GM23338 (cell line): ENCODE results near the gene CRISPLD2. TPM values are rescaled to one million over a fixed set of nuclear protein-coding genes. Genes with fewer than 3 reads are reported as not detected.

Experiments
- ATAC-seq: fragments of 200-7000 bp; cut with Tn5 transposase; 3 replicates; pipeline ENCODE4 v1.9.1; 2020
- DNase-seq: peaks from one replicate; pipeline ENCODE4 v3.0.0-alpha.2; 2015; ENCODE audit warnings: low spot score
- H2AFZ ChIP-seq: fragments of 200-600 bp; sonication (generic); 2 replicates; pipeline ENCODE4 v1.8.0; 2016; ENCODE audit warnings: antibody characterized with exemption, mild to moderate bottlenecking, moderate library complexity
- H3F3A ChIP-seq: fragments of 200-600 bp; sonication (generic); replicated peaks from 2 replicates; pipeline ENCODE4 v1.8.0; 2017; ENCODE audit warnings: antibody characterized with exemption, mixed run types, low read depth
- H3K27ac ChIP-seq: fragments of 200-600 bp; sonication (generic); 2 replicates; pipeline ENCODE4 v1.6.1; 2016; ENCODE audit warnings: low read depth
- H3K27me3 ChIP-seq: fragments of 200-600 bp; sonication (generic); 2 replicates; pipeline ENCODE4 v1.8.0; 2016; ENCODE audit warnings: mild to moderate bottlenecking, mixed run types, moderate library complexity; ENCODE audit not compliant: insufficient read depth
- H3K36me3 ChIP-seq: fragments of 200-600 bp; sonication (generic); 2 replicates; pipeline ENCODE4 v1.8.0; 2016; ENCODE audit warnings: mild to moderate bottlenecking; ENCODE audit not compliant: insufficient read depth
- H3K4me1 ChIP-seq: fragments of 200-600 bp; sonication (generic); 2 replicates; pipeline ENCODE4 v1.8.0; 2016; ENCODE audit warnings: mild to moderate bottlenecking, moderate library complexity; ENCODE audit not compliant: insufficient read depth
- H3K4me2 ChIP-seq: fragments of 200-600 bp; sonication (generic); 2 replicates; pipeline ENCODE4 v1.7.1; 2017; ENCODE audit warnings: mixed run types
- H3K4me3 ChIP-seq: fragments of 200-600 bp; sonication (generic); 2 replicates; pipeline ENCODE4 v1.6.1; 2016; ENCODE audit warnings: mixed run types
- H3K79me2 ChIP-seq: fragments of 200-600 bp; sonication (generic); replicated peaks from 2 replicates; pipeline ENCODE4 v1.8.0; 2017; ENCODE audit warnings: mild to moderate bottlenecking; ENCODE audit not compliant: insufficient read depth
- H3K9me2 ChIP-seq: fragments of 200-600 bp; sonication (generic); 2 replicates; pipeline ENCODE4 v1.8.0; 2017; ENCODE audit not compliant: insufficient read depth
- H4K20me1 ChIP-seq: fragments of 200-600 bp; sonication (generic); replicated peaks from 2 replicates; pipeline ENCODE4 v1.8.0; 2017; ENCODE audit warnings: mild to moderate bottlenecking; ENCODE audit not compliant: insufficient read depth
- H3K27ac Mint-ChIP-seq: 2 replicates; pipeline ENCODE4 v1.8.0; 2020; ENCODE audit warnings: inconsistent platforms, mild to moderate bottlenecking, moderate library complexity, mixed read lengths
- H3K27me3 Mint-ChIP-seq: 3 replicates; pipeline ENCODE4 v1.8.0; 2022; ENCODE audit warnings: low read depth, mild to moderate bottlenecking, moderate library complexity, mixed read lengths, inconsistent platforms; ENCODE audit not compliant: insufficient read depth, poor library complexity
- H3K36me3 Mint-ChIP-seq: 3 replicates; pipeline ENCODE4 v1.8.0; 2021; ENCODE audit warnings: low read depth, mild to moderate bottlenecking, inconsistent platforms, moderate library complexity, mixed read lengths
- H3K4me1 Mint-ChIP-seq: 3 replicates; pipeline ENCODE4 v1.8.0; 2020; ENCODE audit warnings: mild to moderate bottlenecking, inconsistent platforms, mixed read lengths
- H3K4me3 Mint-ChIP-seq: 3 replicates; pipeline ENCODE4 v1.8.0; 2021; ENCODE audit warnings: moderate library complexity, mild to moderate bottlenecking, inconsistent platforms, mixed read lengths
- H3K9me3 Mint-ChIP-seq: 3 replicates; pipeline ENCODE4 v1.8.0; 2020; ENCODE audit warnings: moderate library complexity, mild to moderate bottlenecking, inconsistent platforms, mixed read lengths
- EZH2 ChIP-seq: fragments of 200-600 bp; sonication (generic); IDR thresholded peaks from one replicate; pipeline ENCODE4 v1.8.0; 2017; ENCODE audit warnings: antibody characterized with exemption, mild to moderate bottlenecking, low read depth; ENCODE audit not compliant: unreplicated experiment
- EZH2phosphoT487 ChIP-seq: fragments of 200-600 bp; sonication (generic); IDR thresholded peaks from one replicate; pipeline ENCODE4 v1.8.1; 2018; ENCODE audit warnings: antibody characterized with exemption; ENCODE audit not compliant: unreplicated experiment
- JUNB ChIP-seq: IDR thresholded peaks from one replicate; pipeline ENCODE4 v1.6.1; 2016; ENCODE audit warnings: antibody characterized with exemption; ENCODE audit not compliant: unreplicated experiment
- REST ChIP-seq: IDR thresholded peaks from one replicate; pipeline ENCODE4 v1.6.1; 2018; ENCODE audit warnings: antibody characterized with exemption; ENCODE audit not compliant: unreplicated experiment
- STAT1 ChIP-seq: IDR thresholded peaks from one replicate; pipeline ENCODE4 v1.6.1; 2016; ENCODE audit warnings: antibody characterized with exemption; ENCODE audit not compliant: unreplicated experiment
- ZNF114 ChIP-seq: fragments of 250-450 bp; sonication (Bioruptor Pico); IDR thresholded peaks from 2 replicates; pipeline ENCODE4 v1.5.0; 2020; ENCODE audit warnings: mild to moderate bottlenecking, moderate library complexity
- ZNF331 ChIP-seq: fragments of 250-450 bp; sonication (Bioruptor Pico); IDR thresholded peaks from 2 replicates; pipeline ENCODE4 v1.5.0; 2020; ENCODE audit warnings: low read depth, mild to moderate bottlenecking, moderate library complexity
- polyA plus RNA-seq: library from polyadenylated mRNA; unstranded; fragments of >200 nt; fragmentation: Nextera tagmentation; extraction: Ambion mirVana; gene quantifications from 2 replicates; pipeline ENCODE4 v1.2.1, GENCODE V29; 2016
- total RNA-seq: library from RNA; depleted of rRNA; stranded (reverse); fragments of >200 nt; shearing (Covaris generic); gene quantifications from 2 replicates; pipeline ENCODE4 v1.2.3, GENCODE V29; 2014
- TF ChIP-seq, protein P1 (sequence below): IDR thresholded peaks from 2 replicates; pipeline ENCODE4 v1.6.1; 2016; ENCODE audit warnings: antibody characterized with exemption

Gene CRISPLD2
- total and polyA plus RNA-seq, 2 experiments from 2014 or later: 2.6 to 8.3 TPM

- H2AFZ ChIP-seq: no peak overlapping the region
- TF ChIP-seq ZNF114 (CRISPR knock-in tag) (no peak), JUNB (no peak)
- Mint-ChIP-seq H3K9me3 (peaks cover 4% of the 10 kb centered on the region; the same call in 1 of the 3 replicates), H3K27me3 (peaks cover 18% of the 10 kb centered on the region), H3K27ac (no peak overlapping the region), H3K36me3 (no peaks in the 10 kb centered on the region), H3K4me1 (0 out of 3 replicates have a peak, but pooled peaks cover 3% of the 10 kb centered on the region), H3K4me3 (no peak overlapping the region)
- DNase-seq (no peak), ATAC-seq (no peak)
- H3K27ac ChIP-seq: no peak overlapping the region
- no peaks in the 10 kb centered on the region for H3F3A ChIP-seq
- H4K20me1 ChIP-seq: no peaks in the 10 kb centered on the region
- H3K9me2 ChIP-seq: no peaks in the 10 kb centered on the region
- H3K4me2 ChIP-seq: no peak overlapping the region
- no peaks in the 10 kb centered on the region for H3K4me1 ChIP-seq
- no peaks in the 10 kb centered on the region for H3K79me2 ChIP-seq
- no peaks in the 10 kb centered on the region for H3K27me3 ChIP-seq
- H3K36me3 ChIP-seq: no peaks in the 10 kb centered on the region
- no peak overlapping the region for H3K4me3 ChIP-seq
Measured at GRCh38 chr16:84943620-84944019, 123.8 kb downstream of the CRISPLD2 start.

- Histone ChIP-seq H4K20me1 (no peaks in the 10 kb centered on the region), H3K27me3 (no peaks in the 10 kb centered on the region), H2AFZ (no peak overlapping the region), H3K36me3 (no peaks in the 10 kb centered on the region), H3K79me2 (no peaks in the 10 kb centered on the region), H3F3A (no peaks in the 10 kb centered on the region), H3K9me2 (no peaks in the 10 kb centered on the region), H3K27ac (no peak overlapping the region), H3K4me1 (no peaks in the 10 kb centered on the region), H3K4me3 (no peak overlapping the region), H3K4me2 (no peak overlapping the region)
- Mint-ChIP-seq H3K4me1 (no peaks in the 10 kb centered on the region), H3K4me3 (no peak overlapping the region), H3K36me3 (no peaks in the 10 kb centered on the region), H3K27ac (no peak overlapping the region), H3K27me3 (peaks cover 18% of the 10 kb centered on the region), H3K9me3 (peaks cover 4% of the 10 kb centered on the region; the same call in 1 of the 3 replicates)
- ATAC-seq (no peak), DNase-seq (no peak)
- TF ChIP-seq REST: no peak
Measured at GRCh38 chr16:84947022-84947421, 127.2 kb downstream of the CRISPLD2 start.

GRCh38 chr16:84947996-84948850 lies 128.4 kb downstream of the CRISPLD2 start:
- Histone ChIP-seq H3K4me2 (no peak overlapping the region), H3K4me1 (no peaks in the 10 kb centered on the region), H3K4me3 (no peak overlapping the region), H3K9me2 (no peaks in the 10 kb centered on the region), H3K36me3 (no peaks in the 10 kb centered on the region), H4K20me1 (no peaks in the 10 kb centered on the region), H3K79me2 (no peaks in the 10 kb centered on the region), H2AFZ (no peak overlapping the region), H3K27ac (no peak overlapping the region), H3K27me3 (no peaks in the 10 kb centered on the region), H3F3A (no peaks in the 10 kb centered on the region)
- Mint-ChIP-seq H3K4me1 (no peaks in the 10 kb centered on the region), H3K27me3 (peaks cover 11% of the 10 kb centered on the region), H3K27ac (no peak overlapping the region), H3K36me3 (no peaks in the 10 kb centered on the region), H3K4me3 (no peak overlapping the region), H3K9me3 (peaks cover 3% of the 10 kb centered on the region; the same call in 1 of the 3 replicates)
- no peak; the same call in 2 of the 3 replicates for ATAC-seq
- DNase-seq: no peak
- TF ChIP-seq STAT1: no peak
- TF ChIP-seq, protein P1, sequence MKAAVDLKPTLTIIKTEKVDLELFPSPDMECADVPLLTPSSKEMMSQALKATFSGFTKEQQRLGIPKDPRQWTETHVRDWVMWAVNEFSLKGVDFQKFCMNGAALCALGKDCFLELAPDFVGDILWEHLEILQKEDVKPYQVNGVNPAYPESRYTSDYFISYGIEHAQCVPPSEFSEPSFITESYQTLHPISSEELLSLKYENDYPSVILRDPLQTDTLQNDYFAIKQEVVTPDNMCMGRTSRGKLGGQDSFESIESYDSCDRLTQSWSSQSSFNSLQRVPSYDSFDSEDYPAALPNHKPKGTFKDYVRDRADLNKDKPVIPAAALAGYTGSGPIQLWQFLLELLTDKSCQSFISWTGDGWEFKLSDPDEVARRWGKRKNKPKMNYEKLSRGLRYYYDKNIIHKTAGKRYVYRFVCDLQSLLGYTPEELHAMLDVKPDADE: no peak
- no peak for TF ChIP-seq ZNF114 (CRISPR knock-in tag)
- no peak for TF ChIP-seq EZH2phosphoT487
- no peak for TF ChIP-seq REST
- TF ChIP-seq EZH2: no peak
- no peak for TF ChIP-seq ZNF331
